GM18517 (cell line): ENCODE measurements around the gene AUH.

Source experiments
- ATAC-seq: cut with Tn5 transposase; IDR thresholded peaks from one replicate; pipeline ENCODE4 v1.9.1; 2021; ENCODE audit warnings: mild to moderate bottlenecking, moderate library complexity; ENCODE audit not compliant: unreplicated experiment

AUH gene

GRCh38 chr9:91176426-91176825 lies 185.3 kb downstream of the AUH start:
- no peak for ATAC-seq

- no peak for ATAC-seq
Measured at GRCh38 chr9:91174772-91175171, 186.9 kb downstream of the AUH start.

DNA sequence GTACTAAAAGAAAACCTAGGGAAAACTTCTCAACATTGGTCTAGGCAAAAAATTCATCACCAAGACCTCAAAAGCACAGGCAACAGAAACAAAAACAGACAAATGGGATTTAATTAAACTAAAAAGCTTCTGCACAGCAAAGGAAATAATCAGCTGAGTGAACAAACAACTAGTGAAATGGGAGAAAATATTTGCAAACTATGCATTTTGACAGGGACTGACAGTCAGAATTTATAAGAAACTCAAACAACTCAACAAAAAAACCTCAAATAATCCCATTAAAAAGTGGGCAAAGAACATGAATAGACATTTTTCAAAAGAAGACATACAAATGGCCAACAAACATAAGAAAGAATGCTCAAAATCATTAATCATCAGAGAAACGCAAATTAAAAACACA lies 189.4 kb downstream of the AUH start:
- no peak for ATAC-seq

GRCh38 chr9:91170951-91171350 lies 190.8 kb downstream of the AUH start:
- ATAC-seq: no peak

DNA sequence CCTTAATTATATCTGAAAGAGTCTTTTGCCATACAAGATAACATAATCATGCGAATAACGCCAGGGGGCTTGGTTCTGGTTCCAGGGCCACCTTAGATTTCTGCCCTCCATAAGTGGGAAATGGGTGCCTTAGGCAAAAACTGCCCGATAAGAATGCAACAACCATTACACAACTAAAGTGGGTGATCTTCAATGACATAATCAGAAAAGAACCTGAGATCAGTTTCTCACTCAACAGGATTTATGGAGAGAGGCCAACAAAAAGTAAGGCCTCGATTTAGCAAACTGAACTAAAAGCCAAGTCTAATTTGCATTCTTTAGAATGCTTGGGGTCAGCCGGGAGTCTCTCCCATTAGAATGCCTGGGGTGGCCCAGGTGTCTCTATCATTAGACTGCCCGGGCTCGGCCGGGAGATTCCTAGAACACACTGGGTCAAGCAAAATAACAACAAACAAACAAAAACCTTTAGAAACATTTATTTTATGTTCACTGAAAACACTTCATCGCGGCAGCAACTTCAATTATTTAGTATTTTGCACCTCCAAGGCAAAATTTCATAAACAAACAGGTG lies 194.8 kb downstream of the AUH start:
- ATAC-seq: no peak

- ATAC-seq: no peak
Measured at GRCh38 chr9:91164724-91165520, 196.8 kb downstream of the AUH start.
